MCF 10A (cell line): ENCODE measurements around the gene BIK. TPM values are rescaled to one million over a fixed set of nuclear protein-coding genes. Genes with fewer than 3 reads are reported as not detected.

Source experiments
- BruUV-seq: library from RNA; stranded (reverse); fragments of 400-500 nt; replicated peaks from 2 replicates; lab custom pipeline; 2021; lab: Mats Ljungman, UMichigan
- CTCF ChIA-PET: fragments of 300-600 bp; sonication (Branson Sonifier 250); formaldehyde crosslinking; extraction: SDS; loops from one replicate; lab custom pipeline; 2021; ENCODE audit warnings: antibody characterized with exemption, inconsistent platforms; lab: Yijun Ruan, JAX
- POLR2A ChIA-PET: fragments of 300-600, 350-650 bp; sonication (Branson Sonifier 250); formaldehyde crosslinking; extraction: SDS; loops from one replicate; lab custom pipeline; 2020; ENCODE audit warnings: antibody characterized with exemption, inconsistent platforms; lab: Yijun Ruan, JAX
- DNase-seq: peaks from one replicate; pipeline ENCODE4 v3.0.0-alpha.2; 2018; ENCODE audit not compliant: unreplicated experiment
- H3K27ac Mint-ChIP-seq: one replicate; pipeline ENCODE4 v1.8.0; 2022; ENCODE audit warnings: mild to moderate bottlenecking, low read depth, mixed read lengths; ENCODE audit not compliant: unreplicated experiment
- H3K27me3 Mint-ChIP-seq: one replicate; pipeline ENCODE4 v1.8.0; 2022; ENCODE audit warnings: mixed read lengths; ENCODE audit not compliant: insufficient read depth, unreplicated experiment
- H3K36me3 Mint-ChIP-seq: one replicate; pipeline ENCODE4 v1.8.0; 2022; ENCODE audit warnings: mild to moderate bottlenecking, moderate library complexity, mixed read lengths; ENCODE audit not compliant: insufficient read depth, unreplicated experiment
- H3K4me1 Mint-ChIP-seq: one replicate; pipeline ENCODE4 v1.8.0; 2022; ENCODE audit warnings: mixed read lengths; ENCODE audit not compliant: insufficient read depth, unreplicated experiment
- H3K4me3 Mint-ChIP-seq: one replicate; pipeline ENCODE4 v1.8.0; 2022; ENCODE audit warnings: mild to moderate bottlenecking, moderate library complexity, mixed read lengths; ENCODE audit not compliant: unreplicated experiment
- H3K9me3 Mint-ChIP-seq: one replicate; pipeline ENCODE4 v1.8.0; 2022; ENCODE audit warnings: mixed read lengths; ENCODE audit not compliant: unreplicated experiment
- CTCF ChIP-seq: fragments of 200-600 bp; IDR thresholded peaks from one replicate; pipeline ENCODE4 v1.8.0; 2022; ENCODE audit warnings: antibody characterized with exemption, mild to moderate bottlenecking; ENCODE audit not compliant: unreplicated experiment
- intact Hi-C: fragments of 100-400 bp; cut with micrococcal nuclease; formaldehyde crosslinking; loops from 2 replicates; pipeline ENCODE4 v1.14.1; 2022
- total RNA-seq: library from RNA; stranded (reverse); gene quantifications from 2 replicates; pipeline ENCODE4 v1.2.3, GENCODE V29; 2022

Gene BIK
- total RNA-seq, 1 experiment from 2014 or later, result 10.0 TPM

GRCh38 chr22:43152357-43153071 is 42.0 kb downstream of the BIK start:
- H3K27ac Mint-ChIP-seq, result peak overlapping the region; percentile 1
- no peaks in the 10 kb centered on the region for H3K27me3 Mint-ChIP-seq
- no peaks in the 10 kb centered on the region for H3K9me3 Mint-ChIP-seq
- TF ChIP-seq CTCF, result no peak
- H3K4me3 Mint-ChIP-seq, result peak overlapping the region; percentile 74
- BruUV-seq, result no TSS peak
- intact Hi-C loops, result loop anchor here (5.0 kb wide), 1 partner anchor 40 kb away; the partner anchor contains the start of gene BIK
- peaks cover 15% of the 10 kb centered on the region for H3K4me1 Mint-ChIP-seq
- peak; percentile 82 for DNase-seq
- ChIA-PET POLR2A (interaction anchor here (0.7 to 3.0 kb wide), 6 partner anchors 9 to 477 kb away, joined by 4 to 23 read pairs (median 8); partner anchors contain the start of gene TTLL12), CTCF (interaction anchor here (0.6 to 1.6 kb wide), 2 partner anchors 9 to 67 kb away, joined by 3 to 4 read pairs; no protein-coding TSS in a partner anchor)
- H3K36me3 Mint-ChIP-seq, result peaks cover 33% of the 10 kb centered on the region

GRCh38 chr22:43153899-43154298 is 43.3 kb downstream of the BIK start:
- peak overlapping the region; percentile 74 for H3K4me3 Mint-ChIP-seq
- no peak for TF ChIP-seq CTCF

GRCh38 chr22:43154887-43155536 is 44.5 kb downstream of the BIK start:
- TF ChIP-seq CTCF, result no peak
- H3K4me3 Mint-ChIP-seq, result no peak overlapping the region
- peaks cover 19% of the 10 kb centered on the region for H3K4me1 Mint-ChIP-seq
- CTCF ChIA-PET, result interaction anchor here (0.7 kb wide), 1 partner anchor 151 kb away, joined by 3 read pairs; no protein-coding TSS in a partner anchor
- H3K27ac Mint-ChIP-seq, result no peak overlapping the region
- H3K27me3 Mint-ChIP-seq, result no peaks in the 10 kb centered on the region
- POLR2A ChIA-PET, result no interaction called here
- intact Hi-C loops, result loop anchor here (5.0 kb wide), 1 partner anchor 43 kb away; the partner anchor contains the start of gene BIK
- H3K9me3 Mint-ChIP-seq, result no peaks in the 10 kb centered on the region
- no TSS peak for BruUV-seq
- H3K36me3 Mint-ChIP-seq, result peaks cover 39% of the 10 kb centered on the region
- no peak for DNase-seq

More at GRCh38 chr22:43153899-43154298, 43.3 kb downstream of the BIK start:
- DNase-seq, result no peak
- POLR2A ChIA-PET, result interaction anchor here (2.7 kb wide), 1 partner anchor 10 kb away, joined by 19 read pairs; no protein-coding TSS in a partner anchor
- BruUV-seq, result no TSS peak
- no peaks in the 10 kb centered on the region for H3K27me3 Mint-ChIP-seq
- CTCF ChIA-PET, result interaction anchor here (0.7 kb wide), 1 partner anchor 149 kb away, joined by 3 read pairs; no protein-coding TSS in a partner anchor
- H3K36me3 Mint-ChIP-seq, result peaks cover 39% of the 10 kb centered on the region
- H3K4me1 Mint-ChIP-seq, result peaks cover 20% of the 10 kb centered on the region
- no peak overlapping the region for H3K27ac Mint-ChIP-seq
- no peaks in the 10 kb centered on the region for H3K9me3 Mint-ChIP-seq
- intact Hi-C loops, result loop anchor here (5.0 kb wide), 1 partner anchor 42 kb away; the partner anchor contains the start of gene BIK

GRCh38 chr22:43155789-43156188 is 45.2 kb downstream of the BIK start:
- POLR2A ChIA-PET, result no interaction called here
- intact Hi-C loops, result no loop called here
- peaks cover 41% of the 10 kb centered on the region for H3K36me3 Mint-ChIP-seq

More at GRCh38 chr22:43155789-43156188, 45.2 kb downstream of the BIK start:
- Mint-ChIP-seq H3K27me3 (no peaks in the 10 kb centered on the region), H3K9me3 (no peaks in the 10 kb centered on the region), H3K4me1 (peaks cover 19% of the 10 kb centered on the region), H3K27ac (no peak overlapping the region), H3K4me3 (no peak overlapping the region)
- DNase-seq, result no peak
- TF ChIP-seq CTCF, result no peak
- CTCF ChIA-PET, result no interaction called here
- no TSS peak for BruUV-seq
